Stimulated activated naive B cell treated with anti-CD40 and anti-IgM and Interleukin-4, amounts not matched to agents 10 μg/mL and 1 μg/mL and 100 μg/mL, for 72 hours (primary cell): ENCODE measurements around the gene DUSP23.

Experiments used
- ATAC-seq, 2 donors: fragments of 150-1000 bp; cut with Tn5 transposase; replicated peaks; 2 replicates each; pipeline ENCODE4 v1.10.0; 2021; ENCODE audit warnings: moderate library complexity in 1 of 2
- DNase-seq: peaks from one replicate; pipeline ENCODE4 v3.0.0; 2021
- H3K27ac Mint-ChIP-seq: one replicate; pipeline ENCODE4 v1.8.0; 2022; ENCODE audit warnings: mild to moderate bottlenecking, mixed read lengths
- H3K27me3 Mint-ChIP-seq, 2 donors: one replicate each; pipeline ENCODE4 v1.8.0; 2022; ENCODE audit warnings: mixed read lengths in 2 of 2
- H3K36me3 Mint-ChIP-seq, 2 donors: one replicate each; pipeline ENCODE4 v1.8.0; 2022; ENCODE audit warnings: mixed read lengths in 2 of 2, mild to moderate bottlenecking in 1 of 2
- H3K4me1 Mint-ChIP-seq, 2 donors: one replicate each; pipeline ENCODE4 v1.8.0; 2022; ENCODE audit warnings: mixed read lengths in 2 of 2, mild to moderate bottlenecking in 1 of 2
- H3K4me3 Mint-ChIP-seq, 2 donors: one replicate each; pipeline ENCODE4 v1.8.0; 2022; ENCODE audit warnings: mild to moderate bottlenecking in 2 of 2, mixed read lengths in 2 of 2, moderate library complexity in 1 of 2
- H3K9me3 Mint-ChIP-seq, 2 donors: one replicate each; pipeline ENCODE4 v1.8.0; 2022; ENCODE audit warnings: mixed read lengths in 2 of 2, mild to moderate bottlenecking in 1 of 2

Gene DUSP23

GRCh38 chr1:159780583-159781582, at the start of gene DUSP23:
Gene DUSP23 (plus strand): TSS chr1:159780962. CDS start chr1:159781101, 139 bp downstream.
- H3K27me3 Mint-ChIP-seq, result no peaks in the 10 kb centered on the region
- peak; percentile 98 to 99 for ATAC-seq
- peaks cover 0 to 3% of the 10 kb centered on the region in 2 donors for H3K36me3 Mint-ChIP-seq
- DNase-seq, result peak; percentile 95
- H3K4me3 Mint-ChIP-seq, result peak within 1 kb of the TSS; percentile 86 to 90
- peak within 1 kb of the TSS; percentile 20 for H3K27ac Mint-ChIP-seq
- peaks cover 0 to 1% of the 10 kb centered on the region in 2 donors for H3K9me3 Mint-ChIP-seq
- H3K4me1 Mint-ChIP-seq, result peaks cover 4 to 21% of the 10 kb centered on the region in 2 donors

DNA sequence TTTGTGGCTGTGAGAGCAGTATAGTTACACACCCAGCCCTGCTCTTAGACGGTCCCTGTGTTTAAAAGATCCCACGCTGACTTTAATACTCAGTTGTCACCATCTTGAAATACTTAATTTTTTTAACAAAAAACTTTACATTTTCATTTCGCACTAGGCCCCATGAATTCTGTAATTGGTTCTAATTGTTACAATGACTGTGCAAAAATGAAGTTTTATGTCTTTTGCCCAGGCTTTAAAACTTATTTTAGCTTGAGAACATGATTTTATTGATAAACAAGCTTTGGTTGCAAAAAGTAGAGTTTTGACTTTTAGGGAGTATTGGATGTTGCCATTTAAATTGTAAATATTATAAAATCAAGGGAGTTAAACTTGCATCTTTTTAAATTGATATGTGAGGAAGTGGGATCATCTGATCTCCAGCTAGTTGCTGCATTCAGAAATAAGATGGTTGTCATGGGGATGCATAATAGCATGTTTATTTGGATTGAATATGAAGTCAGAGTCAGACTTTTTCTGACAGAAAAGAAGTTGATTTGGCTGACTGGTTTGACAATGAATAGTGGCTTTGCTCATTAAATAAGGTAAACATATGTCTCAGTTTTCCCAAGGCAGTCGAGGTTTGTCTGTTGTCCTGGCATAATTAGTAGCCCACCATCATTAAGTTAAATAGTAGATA, 43.4 kb upstream of the DUSP23 start:
- Mint-ChIP-seq H3K4me3 (no peak overlapping the region), H3K4me1 (no peaks in the 10 kb centered on the region), H3K27me3 (peaks cover 27 to 32% of the 10 kb centered on the region in 2 donors), H3K9me3 (peaks cover 0 to 6% of the 10 kb centered on the region in 2 donors), H3K27ac (no peak overlapping the region), H3K36me3 (no peaks in the 10 kb centered on the region)
- ATAC-seq (no peak), DNase-seq (no peak)

DNA sequence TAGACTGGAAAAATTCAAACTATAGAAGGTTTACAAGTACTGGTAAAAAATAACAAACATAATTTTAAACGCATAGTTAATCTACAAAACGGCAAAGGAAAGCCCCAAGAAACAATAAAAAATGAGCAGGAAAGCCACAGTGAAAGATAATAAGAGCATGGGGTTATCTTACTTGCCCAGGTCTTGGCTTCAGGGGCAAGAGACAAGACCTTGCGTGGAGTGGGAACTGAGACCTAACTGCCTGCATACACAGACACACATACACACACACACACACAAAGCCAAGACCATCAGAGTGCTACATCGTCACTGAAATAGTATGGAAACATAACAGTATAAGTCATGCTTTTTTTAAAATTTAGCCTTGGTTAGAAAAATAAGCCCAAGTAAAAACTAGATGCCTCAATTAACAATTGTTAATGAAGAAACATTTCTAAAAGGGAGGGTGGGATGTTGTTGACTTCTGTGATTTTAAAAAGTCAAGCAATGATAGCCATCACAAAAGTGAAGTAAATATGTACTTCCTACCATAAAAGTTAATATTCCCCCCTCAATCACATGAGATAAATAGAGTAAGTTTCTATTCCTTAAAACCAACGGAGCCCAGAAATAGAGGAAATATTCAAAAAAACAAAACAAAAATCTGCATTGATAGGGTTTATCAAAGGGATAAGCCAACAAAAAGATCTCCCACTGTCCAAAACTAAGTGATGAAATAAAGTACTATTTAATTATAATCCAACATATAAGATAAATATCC, 36.9 kb upstream of the DUSP23 start:
- Mint-ChIP-seq H3K36me3 (no peaks in the 10 kb centered on the region), H3K4me1 (peaks cover 0 to 2% of the 10 kb centered on the region in 2 donors), H3K27ac (no peak overlapping the region), H3K9me3 (peaks cover 0 to 5% of the 10 kb centered on the region in 2 donors), H3K27me3 (peaks cover 28 to 30% of the 10 kb centered on the region in 2 donors), H3K4me3 (no peak overlapping the region)
- DNase-seq (no peak), ATAC-seq (no peak)

DNA sequence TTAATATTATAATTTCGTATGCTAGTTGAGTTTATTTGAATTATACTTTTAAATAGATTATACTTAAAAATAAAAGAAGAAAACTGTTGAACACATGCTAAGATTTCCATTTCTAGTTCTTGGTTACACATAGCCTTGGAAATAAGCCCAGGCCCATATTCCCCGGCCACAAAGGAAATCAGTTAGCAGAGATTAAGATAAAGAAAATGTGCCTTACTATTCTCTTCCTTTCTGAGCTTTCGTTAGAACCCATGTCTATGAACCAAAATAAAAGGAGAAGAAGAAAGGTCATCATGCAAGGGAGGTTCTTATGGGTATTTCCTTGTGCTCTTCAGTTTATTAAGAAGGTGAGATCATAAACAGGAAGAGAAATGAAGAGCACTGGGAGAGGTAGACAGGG, 34.1 kb upstream of the DUSP23 start:
- Mint-ChIP-seq H3K36me3 (no peaks in the 10 kb centered on the region), H3K4me3 (no peak overlapping the region), H3K27me3 (peaks cover 16 to 23% of the 10 kb centered on the region in 2 donors), H3K9me3 (peaks cover 0 to 1% of the 10 kb centered on the region in 2 donors), H3K27ac (no peak overlapping the region), H3K4me1 (peaks cover 0 to 2% of the 10 kb centered on the region in 2 donors)
- DNase-seq, result no peak
- no peak for ATAC-seq

DNA sequence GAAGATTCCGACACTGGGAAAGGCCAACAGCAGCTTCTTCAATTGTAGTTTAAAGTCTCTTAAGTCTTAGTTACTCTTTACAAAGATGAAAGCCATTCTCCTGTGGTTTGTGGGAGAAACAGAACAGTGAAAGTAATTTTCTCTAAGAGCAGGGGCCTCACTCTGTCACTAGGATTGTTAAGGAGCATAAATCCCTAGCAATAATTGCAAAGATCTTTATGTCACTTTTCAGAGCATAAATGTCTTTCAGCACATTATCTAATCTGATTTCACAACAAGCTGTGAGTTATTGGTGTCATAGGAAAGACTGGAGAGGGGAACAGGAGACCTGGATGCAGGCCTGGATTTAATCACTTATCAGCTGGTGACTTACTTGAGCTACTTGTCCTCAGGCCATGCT, 32.4 kb upstream of the DUSP23 start:
- Mint-ChIP-seq H3K4me1 (peaks cover 0 to 2% of the 10 kb centered on the region in 2 donors), H3K27ac (no peak overlapping the region), H3K36me3 (no peaks in the 10 kb centered on the region), H3K4me3 (no peak overlapping the region), H3K9me3 (no peaks in the 10 kb centered on the region), H3K27me3 (peaks cover 13 to 18% of the 10 kb centered on the region in 2 donors)
- no peak for DNase-seq
- ATAC-seq, result no peak

DNA sequence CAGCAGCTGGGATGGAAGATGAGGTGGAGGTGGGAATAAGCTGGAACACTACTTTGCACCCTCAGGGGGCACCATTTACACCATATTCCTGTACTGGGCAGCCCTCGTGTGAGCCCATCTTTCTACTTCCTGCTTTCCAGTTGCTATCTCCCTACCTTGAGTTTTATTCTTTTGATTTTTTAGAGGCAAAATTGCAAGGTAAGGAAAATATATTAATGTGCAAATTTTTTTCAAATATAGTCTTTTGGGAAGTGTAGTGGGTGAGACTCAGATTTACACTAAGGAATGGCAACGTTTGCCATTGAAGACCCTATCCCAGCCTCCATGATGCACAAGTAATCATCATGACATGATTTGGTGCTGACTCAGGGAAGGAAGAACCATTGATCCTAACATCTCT, 31.1 kb upstream of the DUSP23 start:
- Mint-ChIP-seq H3K36me3 (no peaks in the 10 kb centered on the region), H3K9me3 (no peaks in the 10 kb centered on the region), H3K27ac (no peak overlapping the region), H3K4me3 (no peak overlapping the region), H3K27me3 (peaks cover 6 to 13% of the 10 kb centered on the region in 2 donors), H3K4me1 (peaks cover 0 to 2% of the 10 kb centered on the region in 2 donors)
- DNase-seq (no peak), ATAC-seq (no peak)

- peaks cover 0 to 13% of the 10 kb centered on the region in 2 donors for H3K27me3 Mint-ChIP-seq
- ATAC-seq (no peak), DNase-seq (no peak)
- H3K4me1 Mint-ChIP-seq, result peaks cover 0 to 2% of the 10 kb centered on the region in 2 donors
- H3K9me3 Mint-ChIP-seq, result no peaks in the 10 kb centered on the region
- H3K27ac Mint-ChIP-seq, result no peak overlapping the region
- no peaks in the 10 kb centered on the region for H3K36me3 Mint-ChIP-seq
- no peak overlapping the region for H3K4me3 Mint-ChIP-seq
Observed at GRCh38 chr1:159750621-159751020, 30.1 kb upstream of the DUSP23 start.

DNA sequence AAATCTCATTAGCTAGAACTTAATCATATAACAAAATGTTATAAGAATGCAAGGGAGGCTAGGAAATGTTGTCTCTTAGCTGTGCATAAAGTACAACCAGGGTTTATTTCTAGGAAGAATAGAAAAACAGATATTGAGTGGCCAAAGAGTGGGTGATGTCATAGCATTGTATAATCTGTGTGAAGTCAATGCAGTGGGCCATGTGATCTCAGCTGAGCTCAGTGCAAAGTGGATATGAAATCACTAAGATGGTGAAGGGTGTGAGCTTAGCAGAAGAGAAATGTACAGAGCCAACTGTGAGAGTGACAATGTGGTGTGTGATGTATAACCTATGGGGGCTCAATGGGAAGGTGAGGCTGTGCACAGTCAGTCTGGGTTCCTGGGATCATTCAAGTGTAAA, 29.7 kb upstream of the DUSP23 start:
- Mint-ChIP-seq H3K4me3 (no peak overlapping the region), H3K4me1 (peaks cover 0 to 2% of the 10 kb centered on the region in 2 donors), H3K36me3 (no peaks in the 10 kb centered on the region), H3K27ac (no peak overlapping the region), H3K9me3 (no peaks in the 10 kb centered on the region), H3K27me3 (peaks cover 0 to 13% of the 10 kb centered on the region in 2 donors)
- DNase-seq, result no peak
- no peak for ATAC-seq

- DNase-seq, result no peak
- no peak overlapping the region for H3K27ac Mint-ChIP-seq
- no peak overlapping the region for H3K4me3 Mint-ChIP-seq
- H3K9me3 Mint-ChIP-seq, result no peaks in the 10 kb centered on the region
- ATAC-seq, result no peak
- no peaks in the 10 kb centered on the region for H3K36me3 Mint-ChIP-seq
- H3K4me1 Mint-ChIP-seq, result no peaks in the 10 kb centered on the region
- peaks cover 0 to 17% of the 10 kb centered on the region in 2 donors for H3K27me3 Mint-ChIP-seq
Observed at GRCh38 chr1:159752135-159752580, 28.6 kb upstream of the DUSP23 start.

- H3K27ac Mint-ChIP-seq, result no peak overlapping the region
- DNase-seq, result no peak
- H3K4me1 Mint-ChIP-seq, result no peaks in the 10 kb centered on the region
- no peaks in the 10 kb centered on the region for H3K36me3 Mint-ChIP-seq
- peaks cover 0 to 17% of the 10 kb centered on the region in 2 donors for H3K27me3 Mint-ChIP-seq
- no peak overlapping the region for H3K4me3 Mint-ChIP-seq
- no peaks in the 10 kb centered on the region for H3K9me3 Mint-ChIP-seq
- no peak for ATAC-seq
Observed at GRCh38 chr1:159753386-159753785, 27.4 kb upstream of the DUSP23 start.

DNA sequence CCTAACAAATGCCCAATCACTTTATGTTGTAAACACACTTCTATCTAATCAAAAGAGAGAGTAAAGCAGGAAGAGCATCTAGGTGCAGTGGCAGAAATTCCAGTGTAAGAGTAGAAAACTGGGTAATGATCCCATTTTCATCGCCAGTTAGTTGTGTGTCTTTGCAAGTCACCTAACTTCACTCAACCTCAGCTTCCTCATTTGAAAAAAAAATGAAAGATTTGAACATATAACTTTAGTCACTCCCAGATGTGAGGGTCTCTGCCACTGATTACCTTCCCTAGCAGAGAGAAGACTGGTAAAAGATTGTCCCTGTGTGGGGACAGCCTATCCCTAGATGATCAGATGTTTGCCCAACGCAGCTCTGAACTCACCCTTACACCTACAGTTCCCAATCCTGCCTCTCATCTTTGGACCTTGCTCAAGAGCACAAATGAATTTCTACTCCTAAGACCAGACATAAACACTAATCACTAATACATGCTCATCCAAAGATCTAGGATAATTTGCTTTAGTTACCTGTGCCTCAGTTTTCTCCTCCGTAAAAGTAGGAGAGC, 25.2 kb upstream of the DUSP23 start:
- Mint-ChIP-seq H3K4me3 (no peak overlapping the region), H3K27ac (no peak overlapping the region)
- no peak for ATAC-seq

GRCh38 chr1:159756397-159756796, 24.4 kb upstream of the DUSP23 start:
- no peak for DNase-seq
- Mint-ChIP-seq H3K4me1 (no peaks in the 10 kb centered on the region), H3K4me3 (no peak overlapping the region), H3K36me3 (no peaks in the 10 kb centered on the region), H3K9me3 (peaks cover 0 to 2% of the 10 kb centered on the region in 2 donors), H3K27me3 (peaks cover 6 to 12% of the 10 kb centered on the region in 2 donors), H3K27ac (no peak overlapping the region)
- ATAC-seq, result no peak

More for the DNA sequence above, 25.2 kb upstream of the DUSP23 start:
- Mint-ChIP-seq H3K9me3 (no peaks in the 10 kb centered on the region), H3K4me1 (no peaks in the 10 kb centered on the region), H3K36me3 (no peaks in the 10 kb centered on the region), H3K27me3 (peaks cover 0 to 17% of the 10 kb centered on the region in 2 donors)
- no peak for DNase-seq

- ATAC-seq (no peak), DNase-seq (no peak)
- no peaks in the 10 kb centered on the region for H3K4me1 Mint-ChIP-seq
- no peaks in the 10 kb centered on the region for H3K36me3 Mint-ChIP-seq
- H3K9me3 Mint-ChIP-seq, result peaks cover 0 to 2% of the 10 kb centered on the region in 2 donors
- no peak overlapping the region for H3K4me3 Mint-ChIP-seq
- H3K27me3 Mint-ChIP-seq, result peaks cover 17 to 26% of the 10 kb centered on the region in 2 donors
- no peak overlapping the region for H3K27ac Mint-ChIP-seq
Observed at GRCh38 chr1:159763686-159764085, 17.1 kb upstream of the DUSP23 start.
